ENCODE data around the gene L3MBTL4.
A peak's percentile ranks its signal among the peaks of the same experiment; 100 is the strongest.
"Not testable (repeated sequence)": the region's sequence is repeated elsewhere in the genome, so short reads cannot be mapped to it uniquely, and the experiment has no call there.

L3MBTL4 gene

GRCh38 chr18:6106091-6106685 lies 308.5 kb downstream of the L3MBTL4 start:
- no peak for DNase-seq (ENCODE audit: low spot score)

- no peak for DNase-seq (ENCODE audit: low spot score)
Observed at GRCh38 chr18:6103741-6104140, 311.0 kb downstream of the L3MBTL4 start.

GRCh38 chr18:6096730-6097129 lies 318.0 kb downstream of the L3MBTL4 start:
- DNase-seq (ENCODE audit: low spot score): no peak

- DNase-seq (ENCODE audit: low spot score): no peak
Observed at GRCh38 chr18:6088432-6088831, 326.3 kb downstream of the L3MBTL4 start.

- DNase-seq (ENCODE audit: low spot score): no peak
Observed at GRCh38 chr18:6086731-6087130, 328.0 kb downstream of the L3MBTL4 start.

GRCh38 chr18:6079406-6079805 lies 335.3 kb downstream of the L3MBTL4 start:
- no peak for DNase-seq (ENCODE audit: low spot score)

GRCh38 chr18:6078877-6079276 lies 335.8 kb downstream of the L3MBTL4 start:
- no peak for DNase-seq (ENCODE audit: low spot score)

GRCh38 chr18:6072423-6072822 lies 342.3 kb downstream of the L3MBTL4 start:
- not testable (repeated sequence) for DNase-seq (ENCODE audit: low spot score)

GRCh38 chr18:6069539-6069938 lies 345.2 kb downstream of the L3MBTL4 start:
- DNase-seq (ENCODE audit: low spot score): no peak

- no peak for DNase-seq (ENCODE audit: low spot score)
Observed at GRCh38 chr18:6069103-6069502, 345.6 kb downstream of the L3MBTL4 start.

- no peak for DNase-seq (ENCODE audit: low spot score)
Observed at GRCh38 chr18:6060149-6060548, 354.6 kb downstream of the L3MBTL4 start.

- DNase-seq (ENCODE audit: low spot score): no peak
Observed at GRCh38 chr18:6059551-6059950, 355.2 kb downstream of the L3MBTL4 start.

GRCh38 chr18:6058941-6059340 lies 355.8 kb downstream of the L3MBTL4 start:
- no peak for DNase-seq (ENCODE audit: low spot score)

GRCh38 chr18:6057604-6058003 lies 357.1 kb downstream of the L3MBTL4 start:
- DNase-seq (ENCODE audit: low spot score): peak; percentile 3

GRCh38 chr18:6056171-6056910 lies 358.4 kb downstream of the L3MBTL4 start:
- DNase-seq (ENCODE audit: low spot score): peak; percentile 44

- peak; percentile 83 for DNase-seq (ENCODE audit: low spot score)
Observed at GRCh38 chr18:6055711-6056110, 359.0 kb downstream of the L3MBTL4 start.

GRCh38 chr18:6054256-6054842 lies 360.4 kb downstream of the L3MBTL4 start:
- no peak for DNase-seq (ENCODE audit: low spot score)

GRCh38 chr18:6052449-6052913 lies 362.2 kb downstream of the L3MBTL4 start:
- DNase-seq (ENCODE audit: low spot score): no peak

- not testable (repeated sequence) for DNase-seq (ENCODE audit: low spot score)
Observed at GRCh38 chr18:6047596-6047995, 367.1 kb downstream of the L3MBTL4 start.

- DNase-seq (ENCODE audit: low spot score): no peak
Observed at GRCh38 chr18:6044773-6045172, 369.9 kb downstream of the L3MBTL4 start.

GRCh38 chr18:6044319-6044718 lies 370.4 kb downstream of the L3MBTL4 start:
- no peak for DNase-seq (ENCODE audit: low spot score)

GRCh38 chr18:6039055-6039454 lies 375.7 kb downstream of the L3MBTL4 start:
- no peak for DNase-seq (ENCODE audit: low spot score)

- no peak for DNase-seq (ENCODE audit: low spot score)
Observed at GRCh38 chr18:6031442-6031841, 383.3 kb downstream of the L3MBTL4 start.

All from COLO829 (cell line).